Body of pancreas (tissue), 4 donors: ENCODE results near the gene GET3.

ENCODE experiments used
- POLR2A ChIP-seq, 3 donors: fragments of 450-650 bp; IDR thresholded peaks; one replicate each; pipeline ENCODE4 v1.6.1; 2016; ENCODE audit warnings: antibody characterized with exemption in 3 of 3, mild to moderate bottlenecking in 2 of 3
- TF ChIP-seq, protein P1 (sequence below), 7 experiments: fragments of 450-650 bp in 4 of 7; fragments of 200-600 bp in 3 of 7; sonication (generic) in 3 of 7; IDR thresholded peaks; one replicate each; pipeline ENCODE4 v1.5.1; 2016 to 2019; ENCODE audit warnings: antibody characterized with exemption in 7 of 7

DNA sequence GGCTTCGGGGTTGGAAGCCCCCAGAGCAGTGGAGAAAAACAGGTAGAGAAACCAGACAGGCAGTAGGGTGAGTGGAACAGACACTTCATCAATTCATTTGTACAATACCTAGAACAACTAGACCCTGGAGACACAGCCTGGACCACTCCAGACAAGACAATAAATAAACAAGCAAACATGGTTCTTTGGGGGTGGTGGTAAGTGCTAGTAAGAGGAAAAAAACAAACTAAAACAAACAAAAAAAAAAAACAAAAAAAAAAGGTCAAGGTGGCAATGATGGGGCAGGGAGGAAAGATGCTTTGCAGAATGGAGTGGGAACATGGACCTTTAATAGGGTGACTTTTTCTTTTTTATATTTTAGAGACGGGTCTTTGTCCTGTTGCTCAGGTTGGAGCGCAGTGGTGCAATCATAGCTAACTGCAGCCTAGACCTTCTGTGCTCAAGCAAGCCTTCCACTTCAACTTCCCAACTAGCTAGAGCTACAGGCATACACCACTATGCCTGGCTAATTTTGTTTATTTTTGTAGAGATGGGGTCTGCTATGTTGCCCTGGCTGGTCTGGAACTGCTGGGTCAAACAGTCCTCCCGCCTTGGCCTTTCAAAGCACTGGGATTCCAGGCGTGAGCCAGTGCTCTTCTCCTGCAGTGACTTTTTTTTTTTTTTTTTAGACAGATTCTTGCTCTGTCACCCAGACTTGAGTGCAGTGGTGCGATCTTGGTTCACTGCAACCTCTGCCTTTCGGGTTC, 57.1 kb downstream of the GET3 start:
- TF ChIP-seq, protein P1, sequence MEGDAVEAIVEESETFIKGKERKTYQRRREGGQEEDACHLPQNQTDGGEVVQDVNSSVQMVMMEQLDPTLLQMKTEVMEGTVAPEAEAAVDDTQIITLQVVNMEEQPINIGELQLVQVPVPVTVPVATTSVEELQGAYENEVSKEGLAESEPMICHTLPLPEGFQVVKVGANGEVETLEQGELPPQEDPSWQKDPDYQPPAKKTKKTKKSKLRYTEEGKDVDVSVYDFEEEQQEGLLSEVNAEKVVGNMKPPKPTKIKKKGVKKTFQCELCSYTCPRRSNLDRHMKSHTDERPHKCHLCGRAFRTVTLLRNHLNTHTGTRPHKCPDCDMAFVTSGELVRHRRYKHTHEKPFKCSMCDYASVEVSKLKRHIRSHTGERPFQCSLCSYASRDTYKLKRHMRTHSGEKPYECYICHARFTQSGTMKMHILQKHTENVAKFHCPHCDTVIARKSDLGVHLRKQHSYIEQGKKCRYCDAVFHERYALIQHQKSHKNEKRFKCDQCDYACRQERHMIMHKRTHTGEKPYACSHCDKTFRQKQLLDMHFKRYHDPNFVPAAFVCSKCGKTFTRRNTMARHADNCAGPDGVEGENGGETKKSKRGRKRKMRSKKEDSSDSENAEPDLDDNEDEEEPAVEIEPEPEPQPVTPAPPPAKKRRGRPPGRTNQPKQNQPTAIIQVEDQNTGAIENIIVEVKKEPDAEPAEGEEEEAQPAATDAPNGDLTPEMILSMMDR (IDR thresholded peaks at IDR 0.05): no peak
- TF ChIP-seq POLR2A (IDR thresholded peaks at IDR 0.05): peak in 1 of 3 donors; percentile 18
